GM21360 (cell line): ENCODE measurements around the gene GPC6.

Experiments
- ATAC-seq: cut with Tn5 transposase; IDR thresholded peaks from one replicate; pipeline ENCODE4 v1.9.1; 2021; ENCODE audit warnings: mild to moderate bottlenecking, moderate library complexity; ENCODE audit not compliant: unreplicated experiment

GPC6 gene

GRCh38 chr13:94139393-94139995, 912.9 kb downstream of the GPC6 start:
- ATAC-seq, result no peak

GRCh38 chr13:94140027-94140426, 913.4 kb downstream of the GPC6 start:
- no peak for ATAC-seq

GRCh38 chr13:94140511-94140910, 913.9 kb downstream of the GPC6 start:
- ATAC-seq, result no peak

- no peak for ATAC-seq
Observed at GRCh38 chr13:94143624-94144350, 917.2 kb downstream of the GPC6 start.

- no peak for ATAC-seq
Observed at GRCh38 chr13:94145966-94146365, 919.4 kb downstream of the GPC6 start.

GRCh38 chr13:94153586-94153985, 927.0 kb downstream of the GPC6 start:
- no peak for ATAC-seq

- no peak for ATAC-seq
Observed at GRCh38 chr13:94154367-94154766, 927.8 kb downstream of the GPC6 start.

GRCh38 chr13:94157705-94158218, 931.2 kb downstream of the GPC6 start:
- ATAC-seq, result no peak

GRCh38 chr13:94160875-94161274, 934.3 kb downstream of the GPC6 start:
- ATAC-seq, result no peak

GRCh38 chr13:94162289-94162688, 935.7 kb downstream of the GPC6 start:
- ATAC-seq, result no peak

GRCh38 chr13:94163535-94163934, 936.9 kb downstream of the GPC6 start:
- ATAC-seq, result no peak

- no peak for ATAC-seq
Observed at GRCh38 chr13:94168783-94169453, 942.3 kb downstream of the GPC6 start.

GRCh38 chr13:94169454-94170144, 943.0 kb downstream of the GPC6 start:
- ATAC-seq, result no peak

- no peak for ATAC-seq
Observed at GRCh38 chr13:94170145-94170571, 943.6 kb downstream of the GPC6 start.

GRCh38 chr13:94172416-94172815, 945.8 kb downstream of the GPC6 start:
- no peak for ATAC-seq

GRCh38 chr13:94173312-94173854, 946.8 kb downstream of the GPC6 start:
- no peak for ATAC-seq

- ATAC-seq, result no peak
Observed at GRCh38 chr13:94174009-94174408, 947.4 kb downstream of the GPC6 start.

GRCh38 chr13:94175076-94175475, 948.5 kb downstream of the GPC6 start:
- no peak for ATAC-seq

- ATAC-seq, result no peak
Observed at GRCh38 chr13:94176561-94176960, 950.0 kb downstream of the GPC6 start.

- ATAC-seq, result no peak
Observed at GRCh38 chr13:94177041-94177440, 950.4 kb downstream of the GPC6 start.

- ATAC-seq, result no peak
Observed at GRCh38 chr13:94178625-94179244, 952.1 kb downstream of the GPC6 start.
